GM20000 (cell line): Measurements from ENCODE around the gene NCMAP.

Experiments used
- DNase-seq: peaks from one replicate; pipeline ENCODE4 v3.0.0; 2012; ENCODE audit warnings: low spot score
- CTCF ChIP-seq: IDR thresholded peaks from 2 replicates; pipeline ENCODE4 v1.5.1; 2012; ENCODE audit warnings: mild to moderate bottlenecking, control low read depth; ENCODE audit errors: extremely low read depth, missing control alignments

The NCMAP gene

GRCh38 chr1:24642481-24643362 is 86.8 kb downstream of the NCMAP start, which contains the start of gene SRRM1:
SRRM1 (plus strand) TSS chr1:24643302; CDS start chr1:24643327, 25 bp downstream.
- no peak for TF ChIP-seq CTCF
- peak; percentile 98 for DNase-seq

GRCh38 chr1:24643363-24644099 is 87.6 kb downstream of the NCMAP start:
- no peak for TF ChIP-seq CTCF
- DNase-seq: no peak

DNA sequence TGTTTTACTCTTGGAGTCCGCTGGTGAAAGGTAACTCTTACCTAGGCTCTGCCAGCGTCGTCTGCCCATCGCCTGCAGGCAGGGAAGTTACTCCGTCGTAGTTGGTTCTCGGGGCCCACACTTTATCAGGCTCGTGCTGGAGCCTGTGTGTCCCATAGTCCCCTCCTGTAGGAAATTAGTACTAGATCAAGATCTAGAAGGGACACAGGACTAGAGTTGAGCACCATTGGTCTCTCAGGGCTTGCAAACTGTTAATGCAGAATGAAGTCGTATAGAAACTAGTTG is 88.2 kb downstream of the NCMAP start:
- TF ChIP-seq CTCF: no peak
- DNase-seq: no peak

- DNase-seq: no peak
- TF ChIP-seq CTCF: no peak
Measured at GRCh38 chr1:24648919-24649318, 93.0 kb downstream of the NCMAP start.

DNA sequence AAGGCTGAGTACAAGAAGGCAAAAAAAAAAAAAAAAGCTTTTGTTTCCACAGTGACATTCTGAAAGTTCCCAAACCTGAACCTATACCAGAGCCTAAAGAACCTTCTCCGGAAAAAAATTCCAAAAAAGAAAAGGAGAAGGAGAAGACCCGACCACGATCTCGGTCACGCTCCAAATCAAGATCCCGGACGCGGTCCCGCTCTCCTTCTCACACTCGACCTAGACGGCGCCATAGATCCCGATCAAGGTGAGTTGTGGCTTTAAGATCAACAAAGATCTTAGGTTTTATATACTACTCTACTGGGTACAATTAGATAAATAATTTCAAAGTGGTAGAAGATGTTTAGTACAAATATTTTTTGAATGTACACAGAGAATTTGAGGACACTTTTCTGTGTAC is 96.5 kb downstream of the NCMAP start:
- no peak for DNase-seq
- no peak for TF ChIP-seq CTCF

DNA sequence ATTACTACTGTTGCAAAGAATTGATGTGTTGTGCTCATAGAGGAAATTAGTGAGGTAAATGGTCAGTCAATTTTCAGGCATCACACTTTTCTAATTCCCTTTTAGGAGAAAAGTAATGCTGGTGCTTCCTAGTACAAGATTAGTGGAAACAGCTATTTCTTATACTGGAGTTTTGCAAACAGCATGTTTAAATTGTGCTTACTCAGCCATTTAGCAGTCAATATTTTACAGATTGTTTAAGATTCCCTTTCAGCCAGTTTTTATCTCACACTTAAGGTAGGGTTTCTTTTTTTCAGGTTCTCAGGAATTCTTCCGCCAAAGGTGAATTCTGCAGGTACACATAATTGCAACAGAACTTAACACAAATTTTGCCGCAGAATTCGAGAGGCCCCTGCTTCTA is 98.1 kb downstream of the NCMAP start:
- no peak for TF ChIP-seq CTCF
- no peak for DNase-seq

DNA sequence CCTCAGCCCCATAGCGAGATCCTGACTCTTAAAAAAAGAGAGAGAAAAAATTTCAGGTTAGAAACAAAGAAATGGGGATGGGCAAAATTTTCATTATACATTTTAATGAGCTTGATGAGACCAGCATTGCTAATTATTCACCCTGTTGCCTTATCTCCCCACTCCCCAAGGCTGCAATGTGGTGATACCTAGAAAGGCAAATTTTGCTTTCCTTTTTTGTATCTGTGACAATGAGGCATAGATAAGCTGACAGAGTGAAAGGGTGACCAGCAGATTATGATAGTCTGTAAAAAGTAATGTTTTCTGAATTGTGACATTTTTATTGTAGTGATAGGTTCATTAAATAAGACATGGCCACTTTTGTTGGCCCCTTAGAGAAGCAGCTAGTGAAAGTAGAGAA is 100.2 kb downstream of the NCMAP start:
- no peak for TF ChIP-seq CTCF
- DNase-seq: no peak
